ENCODE results near the gene SYTL3. TPM values are rescaled to one million over a fixed set of nuclear protein-coding genes. Genes with fewer than 3 reads are reported as not detected.

SYTL3 gene
- total RNA-seq, 2 experiments from 2014 or later: 151 to 163 TPM

DNA sequence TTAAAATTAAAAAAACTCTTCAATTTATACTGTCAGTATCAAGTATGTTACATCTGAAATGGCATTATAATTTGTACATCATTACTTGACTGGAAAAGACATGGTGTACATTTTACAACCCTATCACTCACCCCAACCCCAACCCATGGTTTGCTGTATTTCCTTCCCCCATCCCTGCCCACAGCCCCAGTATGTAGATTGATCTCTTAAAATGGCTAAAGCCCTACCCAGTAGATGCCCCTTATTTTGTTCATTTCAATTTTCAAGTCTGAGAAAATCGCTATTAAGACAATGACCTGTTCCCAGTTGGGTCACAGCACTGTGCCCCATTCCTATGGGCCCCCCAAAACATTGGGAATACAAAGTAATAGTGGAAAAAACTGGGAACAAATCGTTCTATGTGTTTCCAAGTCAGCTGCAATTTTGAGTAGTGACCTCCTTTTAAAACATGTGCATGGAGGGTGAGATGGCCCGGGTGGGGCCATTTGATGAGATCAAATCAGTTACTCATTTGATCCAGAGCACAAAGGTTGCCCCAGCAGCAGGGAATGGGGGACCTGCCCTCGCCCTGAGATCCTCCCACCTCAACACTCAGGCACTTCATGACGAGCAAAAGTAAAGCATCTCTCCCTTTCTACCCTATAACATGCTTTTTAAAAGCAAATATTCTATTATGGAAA, 156.0 kb downstream of the SYTL3 start:
- H3K36me3 Mint-ChIP-seq (ENCODE audit: low read depth): peaks cover 75% of the 10 kb centered on the region

DNA sequence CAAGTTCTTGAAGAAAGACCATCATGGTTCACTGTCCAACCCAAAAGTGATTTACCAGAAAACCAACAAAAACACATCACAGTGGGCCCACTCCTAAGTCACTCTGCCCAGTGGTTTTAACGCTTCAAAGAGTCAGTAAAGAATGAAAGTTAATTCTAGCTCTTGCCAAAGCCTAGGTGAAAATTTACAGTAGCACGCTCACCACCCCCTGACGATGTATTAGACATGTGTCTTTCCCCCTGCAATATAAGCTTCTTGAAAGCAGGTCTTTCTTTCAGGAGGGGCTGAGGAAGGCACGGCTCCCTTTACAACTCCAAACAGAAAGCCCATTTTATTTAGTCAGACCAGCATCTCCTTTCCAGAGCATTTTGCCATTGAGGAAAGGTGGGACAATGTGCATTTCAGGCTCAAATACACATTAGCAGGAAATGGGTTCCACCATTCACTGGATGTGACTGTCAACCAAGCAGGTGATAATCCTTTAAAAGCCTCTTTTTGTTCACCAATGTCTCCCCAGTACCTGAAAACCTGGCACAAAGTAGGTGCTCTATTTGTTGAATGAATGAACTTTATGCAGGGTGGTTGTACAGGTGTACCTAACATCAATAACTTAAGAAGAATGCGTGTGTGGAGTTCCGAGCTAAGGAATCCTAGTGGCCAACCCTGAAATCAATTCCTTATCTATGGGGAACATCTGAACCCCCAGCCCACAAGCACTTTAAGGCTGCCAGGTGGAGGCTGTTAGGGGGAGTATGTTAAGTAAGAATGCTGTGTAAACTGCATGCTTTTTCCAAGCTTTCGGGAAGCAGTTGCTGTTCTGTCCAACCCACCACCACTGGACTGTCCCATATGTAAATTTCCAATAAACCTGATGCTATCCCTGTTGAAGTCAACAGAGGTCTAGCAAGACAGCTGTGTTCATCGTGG, 157.9 kb downstream of the SYTL3 start:
- CTCF ChIA-PET: interaction anchor here (0.9 to 1.5 kb wide), 6 partner anchors 12 to 327 kb away, joined by 3 to 7 read pairs (median 3); partner anchors contain the start of gene EZR
- no peak overlapping the region for H3K4me3 Mint-ChIP-seq
- no peaks in the 10 kb centered on the region for H3K9me3 Mint-ChIP-seq
- intact Hi-C loops (cut with micrococcal nuclease): no loop called here
- POLR2A ChIA-PET: interaction anchor here (1.4 to 4.4 kb wide), 4 partner anchors 10 to 192 kb away, joined by 3 to 22 read pairs (median 3); partner anchors contain the start of genes EZR and RSPH3
- H3K27me3 Mint-ChIP-seq: no peaks in the 10 kb centered on the region
- peaks cover 80% of the 10 kb centered on the region for H3K36me3 Mint-ChIP-seq (ENCODE audit: low read depth)
- ATAC-seq (no peak), DNase-seq (no peak)
- TF ChIP-seq, protein P1, sequence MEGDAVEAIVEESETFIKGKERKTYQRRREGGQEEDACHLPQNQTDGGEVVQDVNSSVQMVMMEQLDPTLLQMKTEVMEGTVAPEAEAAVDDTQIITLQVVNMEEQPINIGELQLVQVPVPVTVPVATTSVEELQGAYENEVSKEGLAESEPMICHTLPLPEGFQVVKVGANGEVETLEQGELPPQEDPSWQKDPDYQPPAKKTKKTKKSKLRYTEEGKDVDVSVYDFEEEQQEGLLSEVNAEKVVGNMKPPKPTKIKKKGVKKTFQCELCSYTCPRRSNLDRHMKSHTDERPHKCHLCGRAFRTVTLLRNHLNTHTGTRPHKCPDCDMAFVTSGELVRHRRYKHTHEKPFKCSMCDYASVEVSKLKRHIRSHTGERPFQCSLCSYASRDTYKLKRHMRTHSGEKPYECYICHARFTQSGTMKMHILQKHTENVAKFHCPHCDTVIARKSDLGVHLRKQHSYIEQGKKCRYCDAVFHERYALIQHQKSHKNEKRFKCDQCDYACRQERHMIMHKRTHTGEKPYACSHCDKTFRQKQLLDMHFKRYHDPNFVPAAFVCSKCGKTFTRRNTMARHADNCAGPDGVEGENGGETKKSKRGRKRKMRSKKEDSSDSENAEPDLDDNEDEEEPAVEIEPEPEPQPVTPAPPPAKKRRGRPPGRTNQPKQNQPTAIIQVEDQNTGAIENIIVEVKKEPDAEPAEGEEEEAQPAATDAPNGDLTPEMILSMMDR (IDR thresholded peaks at IDR 0.05): no peak
- peak overlapping the region; percentile 47 for H3K27ac Mint-ChIP-seq
- peaks cover 93% of the 10 kb centered on the region for H3K4me1 Mint-ChIP-seq (ENCODE audit: low read depth)

More for the DNA sequence above, 156.0 kb downstream of the SYTL3 start:
- ChIA-PET CTCF (no interaction called here), POLR2A (interaction anchor here (0.6 to 4.4 kb wide), 5 partner anchors 8 to 157 kb away, joined by 3 to 22 read pairs (median 3); partner anchors contain the start of gene EZR)
- TF ChIP-seq, protein P1 (IDR thresholded peaks at IDR 0.05): no peak
- Mint-ChIP-seq H3K27ac (peak overlapping the region; percentile 79), H3K9me3 (no peaks in the 10 kb centered on the region), H3K4me3 (no peak overlapping the region), H3K4me1 (ENCODE audit: low read depth) (peaks cover 92% of the 10 kb centered on the region), H3K27me3 (no peaks in the 10 kb centered on the region)
- intact Hi-C loops (cut with micrococcal nuclease): no loop called here
- ATAC-seq (no peak), DNase-seq (no peak)

DNA sequence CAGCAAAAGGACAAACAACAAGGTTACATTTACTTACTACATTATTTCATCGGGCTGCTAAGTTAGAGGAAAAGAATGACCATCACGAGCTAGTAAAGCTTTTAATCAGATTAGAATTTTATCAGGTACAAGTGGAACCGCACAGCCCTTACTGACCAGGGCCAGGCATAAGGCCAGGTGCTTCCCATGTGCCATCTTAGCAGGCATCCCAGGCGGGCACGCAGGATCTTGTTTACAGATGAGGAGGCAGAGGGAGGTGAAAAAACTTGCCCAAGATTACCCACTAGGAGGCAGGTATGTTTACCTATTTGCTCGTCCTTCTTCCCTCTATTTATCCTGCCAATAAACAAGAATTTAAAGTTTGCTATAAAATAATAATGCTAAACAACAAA, 158.6 kb downstream of the SYTL3 start:
- H3K4me3 Mint-ChIP-seq: no peak overlapping the region
- intact Hi-C loops (cut with micrococcal nuclease): no loop called here
- TF ChIP-seq, protein P1 (IDR thresholded peaks at IDR 0.05): no peak
- H3K36me3 Mint-ChIP-seq (ENCODE audit: low read depth): peaks cover 84% of the 10 kb centered on the region
- H3K9me3 Mint-ChIP-seq: no peaks in the 10 kb centered on the region
- ATAC-seq: no peak
- DNase-seq: no peak
- H3K27ac Mint-ChIP-seq: peak overlapping the region; percentile 32
- H3K4me1 Mint-ChIP-seq (ENCODE audit: low read depth): peaks cover 96% of the 10 kb centered on the region
- no peaks in the 10 kb centered on the region for H3K27me3 Mint-ChIP-seq
- POLR2A ChIA-PET: interaction anchor here (0.9 to 4.4 kb wide), 6 partner anchors 10 to 191 kb away, joined by 3 to 22 read pairs (median 3); partner anchors contain the start of genes EZR and RSPH3
- CTCF ChIA-PET: interaction anchor here (0.9 to 1.5 kb wide), 7 partner anchors 11 to 326 kb away, joined by 3 to 7 read pairs (median 4); partner anchors contain the start of gene EZR

GRCh38 chr6:158808941-158809678, 159.3 kb downstream of the SYTL3 start:
- TF ChIP-seq, protein P1 (IDR thresholded peaks at IDR 0.05): no peak
- POLR2A ChIA-PET: interaction anchor here (0.6 to 4.4 kb wide), 6 partner anchors 9 to 62 kb away, joined by 3 to 22 read pairs (median 4); partner anchors contain the start of gene EZR
- ATAC-seq: peak; percentile 26
- H3K4me3 Mint-ChIP-seq: no peak overlapping the region
- intact Hi-C loops (cut with micrococcal nuclease): no loop called here
- no peaks in the 10 kb centered on the region for H3K27me3 Mint-ChIP-seq
- H3K27ac Mint-ChIP-seq: peak overlapping the region; percentile 77
- H3K4me1 Mint-ChIP-seq (ENCODE audit: low read depth): peaks cover 96% of the 10 kb centered on the region
- CTCF ChIA-PET: interaction anchor here (0.7 to 1.5 kb wide), 7 partner anchors 10 to 326 kb away, joined by 3 to 7 read pairs (median 4); partner anchors contain the start of gene EZR
- H3K36me3 Mint-ChIP-seq (ENCODE audit: low read depth): peaks cover 86% of the 10 kb centered on the region
- H3K9me3 Mint-ChIP-seq: no peaks in the 10 kb centered on the region
- DNase-seq: peak; percentile 55
